ENCODE results near the gene FAM20C.

DNA sequence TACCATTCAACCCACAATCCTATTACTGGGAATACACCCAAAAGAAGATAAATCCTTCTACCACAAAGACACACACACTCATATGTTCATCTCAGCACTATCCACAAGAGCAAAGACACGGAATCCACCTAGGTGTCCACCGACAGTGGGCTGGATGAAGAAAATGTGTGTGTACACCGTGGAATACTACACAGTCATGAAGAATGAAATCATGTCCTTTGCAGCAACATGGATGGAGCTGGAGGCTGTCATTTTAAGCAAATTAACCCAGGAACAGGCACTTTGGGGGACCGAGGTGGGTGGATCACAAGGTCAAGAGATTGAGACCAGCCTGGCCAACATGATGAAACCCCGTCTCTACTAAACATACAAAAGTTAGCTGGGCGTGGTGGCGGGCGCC, 89.3 kb downstream of the FAM20C start:
- TF ChIP-seq EP300 (IDR thresholded peaks at IDR 0.05): no peak
- no peak for TF ChIP-seq CTCF (IDR thresholded peaks at IDR 0.05)

Measured in suprapubic skin (tissue), 3 donors.